ENCODE results near the gene SSH2.
"Not testable (repeated sequence)": the region's sequence is repeated elsewhere in the genome, so short reads cannot be mapped to it uniquely, and the experiment has no call there.

SSH2 gene

DNA sequence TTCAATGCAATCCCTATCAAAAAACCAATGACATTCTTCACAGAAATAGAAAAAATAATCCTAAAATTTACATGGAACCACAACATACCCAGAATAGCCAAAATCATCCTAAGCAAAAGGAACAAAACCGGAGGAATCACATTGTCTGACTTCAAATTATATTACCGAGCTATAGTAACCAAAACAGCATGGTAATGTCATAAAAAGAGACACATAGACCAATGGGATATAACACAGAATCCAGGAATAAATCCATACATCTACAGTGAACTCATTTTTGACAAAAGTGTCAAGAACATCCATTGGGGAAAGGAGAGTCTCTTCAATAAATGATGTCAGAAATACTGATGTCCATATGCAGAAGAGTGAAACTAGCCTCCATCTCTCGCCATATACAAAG lies 201.5 kb downstream of the SSH2 start:
- no peak for DNase-seq

DNA sequence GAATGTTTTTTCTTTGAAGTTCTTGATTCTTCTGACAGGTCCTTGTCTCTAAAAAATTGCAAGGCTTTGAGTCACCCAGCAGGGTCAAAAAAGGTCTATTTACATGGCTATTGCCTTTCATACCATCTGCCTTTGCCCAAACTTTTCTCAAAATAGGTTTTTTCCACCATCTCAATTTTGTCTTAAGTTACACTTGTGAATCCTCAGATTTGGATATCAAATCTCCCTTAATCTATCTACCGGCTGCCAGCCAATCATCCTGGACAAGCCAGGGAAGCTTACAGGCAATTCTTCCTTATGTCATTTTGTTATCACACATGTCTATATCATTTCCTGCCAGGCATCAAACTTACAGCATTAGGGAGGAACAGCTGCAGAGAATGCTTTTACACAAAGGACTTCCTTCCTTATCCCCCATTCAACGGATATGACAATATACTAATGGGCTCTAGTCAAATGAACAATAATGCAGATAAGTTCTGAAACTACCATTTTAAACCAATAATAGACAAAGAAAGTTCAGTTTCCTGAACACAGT lies 203.2 kb downstream of the SSH2 start:
- DNase-seq, result peak; percentile 53

DNA sequence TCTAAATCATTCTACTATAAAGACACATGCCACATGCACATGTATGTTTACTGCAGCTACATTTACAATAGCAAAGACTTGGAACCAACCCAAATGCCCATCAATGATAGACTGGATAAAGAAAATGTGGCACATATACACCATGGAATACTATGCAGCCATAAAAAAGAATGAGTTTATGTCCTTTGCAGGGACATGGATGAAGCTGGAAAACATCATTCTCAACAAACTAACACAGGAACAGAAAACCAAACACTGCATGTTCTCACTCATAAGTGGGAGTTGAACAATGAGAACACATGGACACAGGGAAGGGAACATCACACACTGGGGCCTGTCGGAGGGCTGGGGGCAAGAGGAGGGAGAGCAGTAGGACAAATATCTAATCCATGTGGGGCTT lies 204.6 kb downstream of the SSH2 start:
- DNase-seq, result not testable (repeated sequence)

DNA sequence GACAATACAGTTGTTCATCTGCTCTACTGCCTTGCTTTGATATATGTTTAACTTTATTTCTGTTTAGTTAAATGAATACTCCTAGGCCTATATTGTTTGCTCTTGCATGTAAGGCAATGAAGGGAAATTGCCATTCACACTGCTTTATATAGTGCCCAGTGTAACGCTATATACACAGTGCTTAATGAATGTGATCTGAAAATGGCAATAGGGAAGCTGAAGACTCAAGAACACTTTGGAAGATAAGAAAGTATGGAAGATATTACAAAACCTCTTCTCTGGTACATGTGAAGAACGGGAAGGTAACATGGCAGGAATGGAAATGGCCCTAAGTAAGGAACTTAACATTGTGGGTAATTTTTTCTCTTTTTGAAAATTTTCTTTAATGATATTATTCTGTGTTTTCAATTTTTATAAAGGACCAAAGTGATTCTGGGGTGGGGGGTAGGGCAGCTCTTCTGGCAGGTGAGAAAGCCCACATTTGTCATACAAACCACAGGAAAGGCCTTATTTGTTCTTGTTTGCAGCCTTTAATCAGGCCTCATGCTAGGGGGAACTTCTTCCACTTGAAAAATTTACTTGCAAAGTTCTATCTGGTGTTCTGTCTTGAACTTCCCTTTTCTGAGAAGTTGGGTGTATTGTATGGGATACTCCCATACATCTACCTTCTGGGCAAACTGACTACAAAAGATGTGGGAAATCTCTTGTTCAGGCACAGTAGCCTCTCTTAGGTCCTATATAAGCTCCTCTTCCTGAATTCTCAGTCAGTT lies 206.6 kb downstream of the SSH2 start:
- DNase-seq, result peak; percentile 57

DNA sequence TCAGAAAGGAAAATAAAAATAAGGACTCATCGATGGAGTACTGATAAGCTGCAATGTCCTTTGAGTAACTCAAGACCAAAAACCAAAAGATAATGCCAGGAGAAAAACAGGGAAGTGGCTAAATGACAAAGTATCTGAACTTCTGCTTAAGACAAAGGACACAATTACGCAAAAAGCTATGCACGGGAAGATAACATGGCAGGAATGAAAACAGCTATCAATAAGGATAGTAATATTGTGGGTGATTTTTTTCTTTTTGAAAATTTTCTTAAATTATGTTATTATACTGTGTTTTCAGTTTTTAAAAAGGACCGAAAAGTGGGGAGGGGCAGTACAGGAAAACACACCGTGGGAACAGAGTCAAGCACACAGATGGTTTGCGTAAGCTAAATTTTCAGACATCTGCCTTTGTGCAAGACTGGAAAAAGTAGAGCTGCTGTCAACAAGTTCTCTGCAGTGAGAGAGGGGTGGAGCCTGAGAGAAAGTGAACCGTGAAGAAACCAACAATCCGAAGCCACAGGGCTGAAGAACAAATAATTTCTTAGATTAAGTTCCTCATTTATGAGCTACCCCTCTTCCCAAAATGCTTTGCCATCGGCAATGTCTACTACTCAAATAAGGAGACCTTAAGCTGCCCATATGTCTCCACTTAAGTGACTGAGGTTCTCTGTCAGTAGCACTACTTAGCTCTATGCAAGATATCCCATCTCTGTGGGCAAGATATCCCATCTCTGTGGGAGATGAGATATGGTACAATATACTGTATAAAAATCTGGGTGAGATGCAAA lies 207.4 kb downstream of the SSH2 start:
- DNase-seq, result peak; percentile 72

DNA sequence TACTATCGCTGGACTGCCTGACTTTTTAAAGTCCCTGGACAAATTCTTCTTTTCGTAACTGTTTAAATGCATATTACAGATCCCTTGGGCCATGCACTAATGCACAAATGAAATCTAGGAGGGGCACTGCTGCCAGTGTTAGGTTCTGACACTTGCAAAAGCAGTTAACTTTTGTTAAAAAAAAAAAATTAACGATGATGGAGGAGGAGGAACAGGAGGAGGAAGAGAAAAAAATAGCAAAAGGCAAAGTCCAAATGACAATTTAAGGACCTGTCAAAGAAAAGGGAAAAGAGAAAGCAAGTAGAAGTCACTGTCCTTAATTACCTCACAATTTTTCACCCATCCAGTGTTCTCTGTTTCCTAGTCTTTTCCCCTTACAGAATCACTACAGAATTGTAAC lies 209.5 kb downstream of the SSH2 start:
- no peak for DNase-seq

DNA sequence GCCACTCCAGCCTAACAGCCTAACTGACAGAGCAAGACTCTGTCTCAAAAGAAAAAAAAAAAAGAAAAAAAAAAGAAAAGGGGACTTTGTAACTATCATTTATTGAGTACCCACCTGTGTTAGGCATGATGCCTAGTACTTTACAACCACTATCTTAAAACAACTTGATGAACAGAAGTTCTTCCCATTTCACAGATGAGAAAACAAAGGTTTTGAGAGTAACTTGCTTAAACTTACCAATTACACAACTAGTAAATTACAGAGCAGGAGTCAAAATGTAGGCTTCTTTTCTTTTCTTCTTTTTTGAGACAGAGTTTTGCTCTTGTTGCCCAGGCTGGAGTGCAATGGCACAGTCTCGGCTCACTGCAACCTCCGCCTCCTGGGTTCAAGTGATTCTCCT lies 210.6 kb downstream of the SSH2 start:
- no peak for DNase-seq

DNA sequence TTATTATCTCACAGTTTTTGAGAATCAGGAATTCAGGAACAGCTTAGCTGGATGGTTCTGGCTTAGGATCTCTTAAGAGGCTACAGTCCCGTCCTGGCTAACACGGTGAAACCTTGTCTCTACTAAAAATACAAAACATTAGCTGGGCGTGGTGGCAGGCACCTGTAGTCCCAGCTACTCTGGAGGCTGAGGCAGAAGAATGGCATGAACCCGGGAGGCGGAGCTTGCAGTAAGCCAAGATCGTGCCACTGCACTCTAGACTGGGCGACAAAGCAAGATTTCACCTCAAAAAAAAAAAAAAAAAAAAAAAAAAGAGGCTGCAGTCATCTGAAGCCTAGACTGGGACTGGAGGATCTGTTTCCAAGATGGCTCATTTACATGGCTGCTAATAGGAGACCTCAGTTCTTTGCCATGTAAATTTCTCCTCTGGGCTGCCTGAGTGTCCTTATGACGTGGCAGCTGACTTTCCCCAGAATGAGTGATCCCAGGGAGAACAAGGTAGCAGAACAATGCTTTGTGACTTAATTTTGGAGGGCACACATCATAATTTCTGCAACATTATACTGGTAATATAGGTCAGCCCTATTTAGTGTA lies 211.5 kb downstream of the SSH2 start:
- DNase-seq, result no peak

DNA sequence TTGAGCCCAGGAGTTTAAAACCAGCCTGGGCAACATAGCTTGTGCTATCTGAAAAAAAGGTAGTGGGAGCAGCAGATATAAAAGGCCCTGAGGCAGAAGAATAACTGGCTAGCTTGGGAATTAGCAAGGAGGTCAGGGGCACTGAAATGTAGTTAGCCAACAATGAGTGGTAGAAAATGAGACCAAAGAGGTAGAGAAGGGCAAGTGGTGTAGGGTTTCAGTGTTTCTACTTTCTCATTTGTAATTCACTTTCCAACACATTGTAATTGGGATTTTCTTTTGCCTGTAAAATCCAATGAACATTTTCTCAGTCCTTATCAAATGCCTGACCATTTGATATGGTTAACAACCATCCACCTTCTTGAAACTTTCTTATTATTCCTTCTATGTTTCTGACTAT lies 212.2 kb downstream of the SSH2 start:
- no peak for DNase-seq

DNA sequence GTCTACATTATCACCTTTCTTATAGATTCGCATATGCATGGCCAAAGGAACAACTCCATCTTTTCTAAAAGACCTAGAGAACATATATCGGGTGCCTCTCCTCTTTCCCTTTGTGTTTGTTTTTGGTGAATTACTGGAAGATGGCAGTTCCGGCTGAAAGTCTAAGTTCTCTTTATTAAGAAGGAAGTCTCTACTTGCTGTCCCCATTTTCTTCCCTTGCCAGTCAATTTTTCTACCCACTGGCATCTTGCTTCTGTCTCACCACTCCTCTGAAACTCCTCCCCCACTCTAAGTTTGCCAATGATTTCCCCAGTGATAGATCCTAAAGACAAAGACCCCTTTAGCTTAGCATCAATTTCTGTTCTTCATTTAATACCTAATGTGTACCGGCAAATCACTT lies 213.5 kb downstream of the SSH2 start:
- no peak for DNase-seq

DNA sequence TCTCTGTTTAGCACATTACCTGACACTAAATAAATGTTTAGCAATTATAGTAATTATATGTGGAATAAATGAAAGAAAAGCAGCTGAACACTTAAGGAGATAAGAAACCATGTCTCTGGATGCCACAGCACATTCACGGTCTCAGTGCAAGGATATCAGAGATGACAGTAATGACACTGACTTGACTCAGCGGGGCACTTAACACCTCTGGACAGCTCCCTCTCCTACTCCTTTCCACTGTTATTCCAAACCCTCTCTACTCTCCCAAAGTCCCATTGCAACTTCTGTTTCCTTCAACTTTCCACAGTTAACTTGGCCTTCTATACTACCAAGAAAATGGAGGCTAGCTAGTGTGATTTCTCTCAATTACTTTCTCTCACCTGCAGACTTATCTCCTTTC lies 214.3 kb downstream of the SSH2 start:
- no peak for DNase-seq

DNA sequence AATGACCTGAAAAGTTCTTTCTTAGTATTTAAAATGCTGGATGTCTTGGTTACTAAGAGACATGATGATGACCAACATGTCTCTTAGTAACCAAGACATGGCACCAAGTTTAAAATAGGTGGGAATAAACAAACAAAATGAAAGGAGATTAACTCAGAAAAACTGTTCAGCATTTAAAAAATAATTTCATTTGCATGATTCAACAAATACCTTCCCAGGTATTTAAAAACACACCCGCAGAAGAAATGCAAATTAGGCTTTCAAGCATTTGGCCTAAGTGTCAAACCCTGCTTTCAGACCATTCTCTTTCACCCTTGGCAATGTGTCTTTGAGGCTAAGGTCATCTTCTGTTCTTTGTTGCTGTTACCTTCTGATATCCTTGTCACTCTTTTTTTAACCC lies 215.9 kb downstream of the SSH2 start:
- no peak for DNase-seq

DNA sequence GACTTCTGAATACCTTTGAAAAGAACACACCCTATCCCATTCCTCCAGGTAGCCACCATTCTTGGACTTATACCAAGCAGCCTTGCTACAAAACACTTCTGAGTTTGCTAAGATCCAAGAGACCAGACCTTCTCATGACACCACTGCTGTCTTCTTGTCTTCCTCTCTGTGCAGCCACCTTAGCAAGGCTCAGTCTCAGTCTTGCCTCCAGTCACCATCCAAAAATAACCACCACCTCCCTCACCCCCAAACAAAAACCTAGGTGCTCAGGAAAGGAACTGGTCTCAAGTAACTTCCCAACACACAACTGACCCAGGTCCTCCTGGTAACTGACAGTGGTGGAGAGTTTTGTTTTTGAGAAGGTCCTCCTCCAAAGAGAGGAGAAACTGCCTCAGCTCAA lies 216.4 kb downstream of the SSH2 start:
- no peak for DNase-seq

DNA sequence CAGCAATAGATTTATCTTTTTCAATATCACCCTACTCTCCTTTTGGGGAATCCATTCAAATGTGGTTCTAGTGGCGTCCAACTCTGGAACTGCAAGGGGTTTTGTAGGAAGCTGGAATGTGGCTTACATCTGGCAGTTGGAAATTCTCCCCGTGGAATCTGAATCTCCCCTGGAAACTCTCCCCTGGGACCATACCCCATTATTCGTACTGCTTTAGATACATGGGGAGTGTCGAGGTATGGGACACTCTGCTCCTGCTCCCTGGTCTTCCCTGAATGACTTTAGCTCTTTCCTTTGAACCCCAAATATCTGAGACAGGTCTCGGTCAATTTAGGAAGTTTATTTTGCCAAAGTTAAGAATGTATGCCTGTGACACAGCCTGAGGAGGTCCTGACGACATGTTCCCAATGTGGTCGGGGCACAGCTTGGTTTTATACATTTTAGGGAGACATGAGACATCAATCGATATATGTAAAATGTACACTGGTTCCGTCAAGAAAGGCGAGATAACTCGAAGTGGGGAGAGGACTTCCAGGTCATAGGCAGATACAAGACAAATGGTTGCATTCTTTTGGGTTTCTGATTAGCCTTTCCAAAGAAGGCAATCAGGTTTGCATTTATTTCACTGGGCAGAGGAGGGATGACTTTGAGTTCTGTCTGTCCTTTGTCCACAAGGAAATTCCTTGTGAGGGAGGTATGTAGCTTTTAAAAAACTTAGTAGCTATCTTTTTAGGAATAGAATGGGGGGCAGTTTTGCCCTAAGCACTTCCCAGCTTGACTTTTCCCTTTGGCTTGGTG lies 218.2 kb downstream of the SSH2 start:
- no peak for DNase-seq

DNA sequence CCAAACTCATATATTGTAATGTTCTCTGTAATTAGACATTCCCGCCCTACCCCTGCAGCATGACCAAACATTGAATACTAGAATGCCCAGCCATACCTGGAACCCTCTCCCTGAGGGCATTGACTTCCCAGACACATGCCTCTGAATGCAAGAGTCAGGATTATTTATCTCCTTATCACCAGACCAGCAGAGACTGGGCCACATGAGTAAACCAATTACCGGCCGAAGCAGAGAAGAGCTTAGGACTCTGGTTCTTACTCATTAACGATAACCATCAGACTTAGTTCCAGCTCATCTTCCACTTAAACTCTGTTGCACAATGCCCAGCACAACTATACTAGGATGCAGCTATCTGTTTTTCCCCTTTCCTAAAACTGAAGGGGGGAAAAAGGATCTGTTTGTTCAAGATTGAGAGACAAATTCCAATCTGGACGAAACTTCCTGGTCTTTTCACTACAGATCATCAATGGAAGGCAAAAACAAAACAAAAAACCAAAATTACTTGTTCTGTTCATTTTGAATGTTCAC lies 219.1 kb downstream of the SSH2 start:
- DNase-seq, result no peak

DNA sequence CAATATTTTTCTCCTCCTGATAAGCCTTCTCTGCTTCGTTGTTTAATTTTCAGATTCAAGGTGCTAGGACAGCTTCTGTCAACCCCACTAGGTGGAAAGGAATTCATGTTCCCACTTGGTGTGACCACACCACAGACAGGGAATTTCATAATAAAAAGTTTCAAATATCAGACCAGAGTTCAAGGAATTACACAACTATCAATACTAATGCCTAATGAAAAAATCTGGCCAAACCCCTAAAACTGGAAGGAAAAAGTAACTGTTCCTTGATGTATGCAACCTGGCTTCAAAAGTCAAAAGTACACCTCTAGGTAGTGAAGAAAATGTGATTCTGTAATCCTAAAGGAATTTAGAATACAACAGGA lies 219.5 kb downstream of the SSH2 start:
- no peak for DNase-seq

DNA sequence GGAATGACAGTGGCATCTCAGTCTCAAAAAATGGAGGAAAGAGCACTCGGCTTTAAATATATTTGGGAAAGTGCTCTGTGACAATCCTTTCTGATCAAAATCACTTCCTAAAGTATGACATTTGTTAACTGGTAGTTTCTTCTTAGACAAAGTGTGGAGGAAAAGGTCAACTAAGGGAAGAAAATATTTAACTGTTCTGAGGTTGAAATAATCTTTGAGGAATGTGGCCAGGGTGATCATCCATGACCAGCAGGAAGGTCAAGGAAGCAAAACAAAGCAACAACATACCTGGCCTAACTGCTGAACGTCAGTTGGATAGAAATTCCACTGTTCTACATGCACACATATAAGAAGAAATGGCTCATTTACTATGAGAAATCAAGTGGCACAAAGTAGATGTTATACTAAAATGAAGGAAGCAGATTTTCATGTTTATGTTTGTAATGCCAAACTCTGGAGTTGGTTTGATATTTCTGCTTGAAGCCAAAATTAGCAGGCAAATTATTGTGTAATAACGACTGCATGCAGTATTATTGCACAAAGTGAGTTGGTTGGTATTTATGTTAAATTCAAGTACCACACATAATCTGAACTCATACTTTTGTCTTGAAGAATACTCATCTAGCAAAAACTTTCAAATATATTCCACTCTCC lies 220.0 kb downstream of the SSH2 start:
- no peak for DNase-seq

DNA sequence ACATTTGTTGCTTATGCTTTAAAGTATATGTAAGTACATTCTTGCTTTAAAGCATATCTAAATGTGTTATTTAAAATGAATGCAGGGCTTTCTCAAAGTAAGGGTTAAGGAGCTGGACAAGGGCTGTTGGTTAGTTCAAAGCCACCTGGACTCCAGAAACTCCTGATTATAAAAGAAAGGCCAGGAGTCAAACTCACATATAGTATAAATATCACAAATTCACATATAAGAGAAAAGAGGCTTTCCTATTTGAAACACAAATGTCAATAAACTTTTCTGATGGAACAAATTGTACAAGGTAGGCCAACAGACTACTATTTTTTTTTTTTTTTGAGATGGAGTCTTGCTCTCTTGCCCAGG lies 222.8 kb downstream of the SSH2 start:
- DNase-seq, result no peak

DNA sequence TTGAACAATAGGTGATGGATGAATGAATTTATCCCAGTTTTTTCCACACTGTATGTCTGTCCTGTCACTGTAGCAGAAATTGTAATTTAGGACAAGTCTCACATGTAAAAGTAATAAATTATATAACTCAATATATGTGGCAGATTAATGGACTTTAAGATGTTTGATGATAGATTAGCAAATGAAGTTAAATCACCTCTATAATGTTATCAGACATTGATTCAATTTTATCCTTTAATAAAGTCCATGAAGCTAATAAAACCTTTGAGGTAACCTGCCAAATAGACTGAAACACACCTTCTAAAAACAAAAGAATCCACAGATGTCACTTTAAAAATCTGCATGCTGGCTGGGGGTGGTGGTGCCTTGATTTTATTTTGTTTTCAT lies 224.0 kb downstream of the SSH2 start:
- no peak for DNase-seq

DNA sequence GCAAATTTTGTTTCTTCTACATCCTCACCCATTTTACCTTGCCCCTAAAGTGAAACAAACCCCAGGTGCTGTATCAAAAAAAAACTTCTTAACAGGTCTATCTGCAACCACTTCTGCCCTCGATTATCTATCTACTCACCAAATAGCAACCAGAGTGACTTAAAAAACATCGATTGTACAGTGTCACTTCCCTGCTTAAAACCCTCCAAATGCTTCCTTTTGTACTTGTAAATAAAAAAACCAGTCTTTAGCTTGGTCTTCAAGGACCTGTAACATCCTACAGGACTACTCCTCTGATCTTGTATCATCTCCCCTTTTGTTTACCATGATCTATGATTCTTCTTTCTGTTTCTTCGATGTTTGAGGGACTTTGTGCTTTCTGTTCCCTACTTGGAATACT lies 224.6 kb downstream of the SSH2 start:
- peak; percentile 60 for DNase-seq

DNA sequence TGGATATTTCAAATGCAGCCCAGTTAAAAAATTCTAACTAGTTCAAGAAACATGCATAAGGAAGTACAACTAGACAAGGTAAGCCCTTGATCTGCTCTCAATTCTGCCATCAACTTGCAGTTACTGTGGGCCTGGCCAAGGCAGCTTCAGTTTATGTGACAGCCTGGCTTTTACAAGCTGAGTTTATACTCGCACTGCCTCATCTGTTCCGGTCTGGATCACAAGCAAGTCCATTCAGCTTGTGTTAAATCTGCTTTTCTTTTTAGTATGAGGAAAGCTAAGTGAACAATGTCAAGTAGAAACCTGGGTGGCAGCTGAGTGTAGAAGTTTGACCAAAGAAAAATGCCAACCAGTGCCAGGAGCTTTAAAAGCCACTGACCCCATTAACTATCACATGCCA lies 230.7 kb downstream of the SSH2 start:
- DNase-seq, result no peak

DNA sequence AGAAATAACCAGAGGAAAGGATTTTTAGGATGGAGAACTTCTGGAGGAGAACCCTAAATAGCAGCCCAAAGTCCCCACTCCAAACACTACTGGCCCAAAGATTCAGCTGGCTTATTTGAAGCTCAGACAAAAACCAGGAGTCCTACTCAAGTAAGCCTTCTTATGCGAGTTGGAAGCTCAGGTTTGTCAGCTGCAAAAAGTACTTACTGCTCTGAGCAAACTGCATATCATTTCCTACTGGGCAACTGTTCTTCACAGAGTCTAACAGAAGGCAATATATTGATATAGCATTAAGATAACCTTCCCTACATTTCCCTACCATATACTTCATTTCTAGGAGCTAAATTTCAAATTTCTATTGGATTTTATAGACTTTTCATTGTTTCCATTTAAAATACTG lies 231.2 kb downstream of the SSH2 start:
- DNase-seq, result no peak

Measured in CD4-positive, alpha-beta T cell treated with Interleukin-10 for 1 hour (primary cell).